Measurements from ENCODE around the gene FUT6.

GRCh38 chr19:5827342-5827890 is 12.1 kb downstream of the FUT6 start:
- TF ChIP-seq CTCF (IDR thresholded peaks at IDR 0.05) (no peak), POLR2A (IDR thresholded peaks at IDR 0.05) (no peak)

Data from thyroid gland (tissue), 4 donors.